Activated CD8-positive, alpha-beta memory T cell treated with anti-CD3 and anti-CD28 coated beads for 1 hour (primary cell): ENCODE results near the gene H2BK1.

ENCODE experiments used
- DNase-seq, 2 donors: peaks; one replicate each; pipeline ENCODE4 v3.0.0-alpha.2; 2020; ENCODE audit warnings: low read depth in 1 of 2; ENCODE audit errors: extremely low read depth in 1 of 2

Gene H2BK1

GRCh38 chr7:151205730-151206129 lies 4.6 kb downstream of the H2BK1 start:
- no peak for DNase-seq

GRCh38 chr7:151204383-151205032 lies 5.8 kb downstream of the H2BK1 start:
- DNase-seq = no peak

GRCh38 chr7:151202836-151203235 lies 7.5 kb downstream of the H2BK1 start:
- no peak for DNase-seq

DNA sequence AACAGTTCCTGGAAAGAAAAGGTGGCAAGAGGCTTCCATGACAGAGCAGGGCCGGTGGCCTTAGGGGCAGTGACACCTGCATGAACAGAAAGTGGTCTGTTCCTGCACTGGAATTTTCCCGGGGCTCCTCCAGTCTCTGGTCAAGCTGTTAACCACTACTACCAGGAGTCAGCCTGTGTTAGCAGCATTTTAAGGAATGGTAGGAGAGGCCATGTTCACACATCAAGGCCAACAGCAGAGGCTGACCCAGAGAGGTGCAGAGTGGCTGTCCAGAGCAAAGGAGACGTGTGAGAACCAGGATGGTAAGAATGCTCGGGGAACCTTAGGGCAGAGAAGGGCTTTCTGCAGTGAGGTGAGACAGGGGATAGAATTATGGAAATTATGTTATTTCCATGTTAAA lies 8.5 kb downstream of the H2BK1 start:
- DNase-seq = no peak

- no peak for DNase-seq
Observed at GRCh38 chr7:151201344-151201743, 8.9 kb downstream of the H2BK1 start.

DNA sequence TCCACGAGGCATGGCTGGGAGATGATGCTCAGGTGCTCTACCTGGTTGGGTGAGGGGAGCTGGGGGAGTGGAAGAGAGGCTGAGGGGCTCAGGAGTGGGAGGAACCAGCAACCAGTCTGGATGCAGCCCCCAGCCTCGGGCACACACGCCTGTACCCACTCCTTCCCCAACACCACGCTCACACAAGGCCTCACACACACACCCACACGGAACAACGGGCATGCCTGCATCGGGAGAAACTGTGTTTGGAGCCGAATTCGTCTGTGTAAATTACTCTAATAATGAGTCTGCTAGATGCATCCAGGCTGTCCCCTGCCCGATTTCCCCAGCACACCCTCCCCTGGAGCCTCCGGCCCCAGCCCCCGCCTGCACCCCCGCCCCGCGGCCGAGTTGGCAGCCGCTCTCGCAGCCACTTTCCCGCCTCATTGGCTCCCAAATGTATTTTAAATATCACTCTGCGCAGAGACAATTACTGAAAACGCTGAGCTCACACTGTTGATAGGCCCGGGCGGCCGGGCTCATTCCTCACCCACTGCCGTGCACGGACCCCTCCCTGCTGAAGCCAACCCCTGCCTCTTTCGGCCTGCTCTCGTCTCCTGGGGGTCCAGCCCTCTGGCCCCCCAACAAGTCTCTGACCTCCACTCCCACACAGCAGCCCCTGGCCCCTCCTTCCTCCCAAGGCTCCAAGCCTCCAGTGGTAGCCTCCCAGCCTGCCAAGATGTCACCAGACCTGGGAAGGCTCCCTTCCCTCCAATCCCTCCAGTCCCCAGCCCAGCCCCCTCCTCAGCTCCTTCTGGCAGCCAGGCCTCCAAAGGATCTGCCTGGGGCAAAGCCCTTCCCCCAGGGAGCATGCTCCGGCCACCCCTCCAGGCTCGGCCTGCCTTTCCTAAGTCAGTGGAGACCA lies 11.1 kb downstream of the H2BK1 start:
- no peak for DNase-seq

- DNase-seq = no peak
Observed at GRCh38 chr7:151197932-151198331, 12.4 kb downstream of the H2BK1 start.

GRCh38 chr7:151195616-151196450 lies 14.5 kb downstream of the H2BK1 start:
- DNase-seq = no peak

- DNase-seq = no peak
Observed at GRCh38 chr7:151194188-151194587, 16.1 kb downstream of the H2BK1 start.

DNA sequence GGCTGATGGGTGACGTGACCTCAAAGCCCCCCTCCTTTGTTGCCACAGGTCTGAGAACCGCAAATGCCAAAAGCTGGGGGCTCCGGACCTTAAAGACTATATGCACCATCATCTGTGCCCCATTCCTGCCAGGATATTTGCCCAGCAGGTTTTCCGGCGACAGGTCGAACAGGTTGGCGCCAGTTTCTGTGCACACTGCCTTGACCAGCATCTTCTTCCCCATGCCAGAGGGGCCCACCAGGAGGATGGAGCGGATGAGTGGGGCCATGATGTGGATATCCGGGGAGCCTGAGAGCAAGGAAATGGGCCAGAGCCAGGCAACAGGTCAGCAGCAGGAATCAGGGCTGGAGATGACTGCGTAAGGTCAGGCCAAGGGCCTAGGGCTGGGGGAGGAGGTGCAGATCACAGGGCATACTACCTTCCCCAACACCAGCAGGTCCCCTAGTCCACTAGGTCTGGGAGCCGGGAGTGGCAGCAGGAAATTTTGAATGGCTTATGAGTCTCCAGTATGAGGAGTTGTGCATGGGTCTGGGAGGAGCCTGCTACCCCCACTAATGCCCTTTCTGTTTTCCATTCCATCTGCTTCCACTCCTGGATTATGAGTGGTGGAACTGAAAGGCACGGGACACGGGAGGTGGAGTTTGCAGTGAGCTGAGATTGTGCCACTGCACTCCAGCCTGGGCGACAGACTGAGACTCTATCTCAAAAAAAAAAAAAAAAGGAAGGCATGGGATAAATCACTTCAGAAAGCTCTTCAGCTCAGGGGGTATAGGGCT lies 16.9 kb downstream of the H2BK1 start:
- no peak for DNase-seq

GRCh38 chr7:151192002-151192539 lies 18.2 kb downstream of the H2BK1 start:
- DNase-seq = no peak

DNA sequence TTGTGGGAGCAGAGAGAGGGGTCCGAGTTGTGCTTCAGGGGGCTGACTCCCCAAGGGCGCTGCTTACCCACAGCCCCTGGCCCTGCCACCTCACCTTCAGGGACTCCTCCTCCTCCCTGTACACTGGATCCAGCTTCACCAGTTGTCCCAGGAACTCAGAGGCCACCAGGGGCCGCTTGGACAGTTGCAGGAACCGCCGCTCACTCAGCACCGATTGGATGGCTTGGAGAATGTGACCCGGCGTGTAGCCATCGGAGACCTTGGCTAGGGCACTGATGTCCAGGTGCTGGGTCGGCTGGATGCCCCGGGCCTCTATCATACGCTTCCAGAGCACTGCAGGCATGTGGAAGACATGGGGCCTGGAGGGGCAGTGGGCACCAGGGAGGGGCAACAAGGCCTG lies 18.7 kb downstream of the H2BK1 start:
- no peak for DNase-seq

DNA sequence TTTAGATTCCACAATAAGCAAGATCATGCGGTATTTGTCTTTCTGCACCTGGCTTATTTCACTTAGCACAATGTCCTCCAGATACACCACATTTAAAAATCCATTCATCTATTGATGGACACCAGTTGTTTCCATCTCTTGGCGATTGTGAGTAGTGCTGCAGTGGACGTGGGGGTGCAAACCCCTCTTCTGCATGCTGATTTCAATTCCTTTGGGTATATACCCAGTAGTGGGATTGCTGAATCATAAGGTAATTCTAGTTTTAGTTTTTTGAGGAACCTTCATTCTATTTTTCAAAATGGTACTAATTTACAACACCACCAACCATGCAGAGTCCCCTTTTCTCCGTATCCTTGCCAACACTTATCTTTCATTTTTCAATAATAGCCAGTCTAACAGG lies 21.2 kb downstream of the H2BK1 start:
- no peak for DNase-seq

DNA sequence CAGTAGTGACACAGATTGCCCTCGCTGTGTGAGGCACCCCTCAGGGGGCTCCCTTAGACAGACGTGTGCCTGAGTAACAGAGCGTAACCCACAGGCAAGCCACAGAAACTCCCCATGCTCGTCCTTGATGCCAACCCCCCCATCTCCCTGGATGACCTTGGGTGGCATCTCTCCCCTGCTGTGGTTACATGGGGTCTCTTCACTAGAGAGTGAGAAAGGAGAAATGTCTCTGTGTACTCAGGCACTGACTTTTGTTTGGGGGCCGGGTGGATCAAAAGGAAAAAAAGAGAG lies 22.1 kb downstream of the H2BK1 start:
- DNase-seq = no peak

DNA sequence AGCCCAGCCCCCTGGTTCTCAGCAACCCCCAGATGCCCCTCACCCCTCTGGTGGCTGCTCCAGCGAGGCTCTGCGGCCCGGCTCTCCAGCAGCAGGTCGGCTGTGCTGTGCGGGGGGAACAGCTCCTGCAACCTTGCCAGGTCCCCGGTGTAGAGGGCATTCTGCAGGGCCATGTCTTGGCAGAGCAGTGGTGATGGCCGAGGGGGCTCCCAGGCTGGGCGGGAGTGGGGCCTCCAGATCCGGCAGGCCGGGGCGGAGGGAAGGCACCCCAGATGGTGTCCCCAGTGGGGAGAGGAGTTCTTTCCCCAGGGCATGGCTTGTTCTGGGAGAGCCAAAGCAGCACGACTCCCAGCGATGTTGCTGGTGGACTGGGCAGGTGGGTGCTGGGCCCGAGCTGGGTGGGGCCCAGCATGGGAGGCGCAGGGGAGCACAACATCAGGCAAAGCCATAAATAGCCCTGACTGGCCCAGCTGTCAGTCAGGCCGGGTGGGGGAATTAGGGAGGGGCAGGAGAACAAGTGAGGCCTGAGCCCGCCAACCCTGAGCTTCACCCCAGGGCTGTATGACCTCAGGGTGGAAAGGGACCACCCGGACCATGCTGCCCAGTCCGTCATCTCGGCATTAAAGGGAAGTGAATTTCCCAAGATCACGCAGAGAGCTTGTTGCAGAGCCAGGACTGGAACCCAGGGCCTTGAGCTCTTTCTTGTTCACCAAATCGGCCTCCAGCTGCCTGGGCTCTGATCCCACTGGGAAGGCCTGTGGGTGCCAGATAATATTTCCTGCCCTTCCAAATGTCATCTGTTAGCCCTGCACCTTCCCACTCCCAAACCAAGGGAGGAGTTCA lies 22.7 kb downstream of the H2BK1 start:
- no peak for DNase-seq

DNA sequence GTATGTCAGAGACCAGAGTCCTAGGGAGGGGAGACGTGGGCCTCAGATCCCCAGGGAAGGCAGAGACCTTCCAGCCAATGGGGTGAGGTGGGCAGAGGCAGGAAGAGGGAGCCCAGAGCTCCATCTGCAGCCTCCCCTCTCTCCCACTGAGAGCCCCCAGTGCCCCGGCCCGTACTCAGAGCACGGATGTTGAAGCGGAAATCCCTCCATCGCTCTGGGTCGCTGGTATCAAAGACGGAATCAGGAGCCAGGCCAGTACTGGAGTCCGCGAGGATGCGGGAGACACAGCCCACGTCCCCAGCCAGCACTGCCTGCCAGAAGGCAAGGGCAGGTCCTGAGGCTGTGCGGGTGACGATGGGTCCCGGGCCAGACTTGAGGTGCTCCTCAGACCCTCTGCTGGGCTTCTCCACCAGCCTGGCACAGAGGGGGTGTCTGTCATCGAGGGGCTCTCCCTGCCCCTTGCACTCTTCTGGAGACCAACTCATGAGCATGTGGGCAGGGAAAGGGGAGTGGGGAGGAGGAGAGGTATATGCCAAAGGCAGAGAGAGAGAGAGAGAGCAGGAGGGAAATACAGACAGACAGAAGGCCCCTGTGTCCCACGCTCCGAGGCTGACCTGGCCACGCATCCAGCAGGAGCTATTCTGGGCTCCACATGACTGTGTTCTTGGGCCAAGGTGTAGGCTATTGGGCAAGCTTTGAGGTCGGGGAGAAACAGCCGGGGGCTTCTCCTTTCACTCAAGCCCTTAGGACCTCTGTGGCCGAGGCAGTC lies 23.5 kb downstream of the H2BK1 start, which contains the start of gene ASB10:
TSS of gene ASB10 (minus strand) at position 611 of the 769 bp plus-strand sequence. CDS start at position 491, 120 bp downstream.
- DNase-seq = no peak

DNA sequence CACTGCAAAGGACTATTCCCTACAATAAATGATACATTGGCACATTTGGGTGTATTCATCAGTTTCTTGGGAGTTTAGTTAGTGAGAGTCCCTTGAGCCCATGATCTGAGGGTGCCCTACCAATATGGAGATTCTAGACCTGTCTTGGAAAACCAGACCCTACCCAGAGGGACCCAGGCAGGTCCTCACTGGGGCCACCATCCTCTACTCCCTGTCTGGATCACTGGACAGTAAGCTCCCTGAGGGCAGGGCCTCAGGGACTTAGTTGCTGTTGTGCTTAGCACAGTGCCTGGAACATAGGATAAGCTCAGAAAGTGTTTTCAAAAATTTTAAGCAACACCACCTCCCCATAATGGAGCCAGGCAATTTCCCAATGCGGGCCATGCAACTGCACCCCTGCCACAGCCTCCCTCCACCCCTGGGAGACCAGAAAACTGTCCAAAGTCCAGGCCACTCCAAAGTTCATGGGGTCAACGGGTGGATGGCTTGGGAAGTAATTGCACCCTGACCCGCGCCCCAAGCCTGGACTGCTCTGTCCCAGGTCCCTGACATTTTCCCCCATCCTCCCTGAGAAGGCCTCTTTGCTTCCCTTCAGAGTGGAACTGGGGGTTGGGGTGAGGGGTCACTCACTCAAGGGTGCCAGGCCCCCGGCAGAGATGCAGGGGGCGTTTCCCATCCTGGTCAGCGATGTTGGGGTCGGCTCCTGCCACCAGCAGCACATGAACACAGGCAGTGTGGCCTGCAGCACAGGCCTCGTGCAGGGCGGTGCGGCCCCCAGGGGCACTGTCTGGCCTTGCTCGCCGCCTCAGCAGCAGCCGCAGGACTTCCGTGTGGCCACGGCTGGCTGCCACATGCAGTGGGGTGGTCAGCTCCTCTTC lies 24.3 kb downstream of the H2BK1 start:
- DNase-seq = no peak

GRCh38 chr7:151181011-151181431 lies 29.3 kb downstream of the H2BK1 start:
- DNase-seq = no peak
